DND-41 (cell line): ENCODE data around the gene RIT2.

Source experiments
- EZH2 ChIP-seq: IDR thresholded peaks from 3 replicates; pipeline ENCODE4 v1.6.1; 2012; ENCODE audit warnings: borderline replicate concordance, low read depth, mild to moderate bottlenecking, moderate library complexity, low read length, inconsistent platforms; ENCODE audit not compliant: severe bottlenecking
- TF ChIP-seq, protein P1 (sequence below): IDR thresholded peaks from 2 replicates; pipeline ENCODE4 v1.5.1; 2012; ENCODE audit warnings: borderline replicate concordance, low read length, moderate library complexity, mild to moderate bottlenecking; ENCODE audit not compliant: poor library complexity, severe bottlenecking; ENCODE audit errors: extremely low read depth

GRCh38 chr18:42922363-42922762 is 193.1 kb downstream of the RIT2 start:
- TF ChIP-seq, protein P1, sequence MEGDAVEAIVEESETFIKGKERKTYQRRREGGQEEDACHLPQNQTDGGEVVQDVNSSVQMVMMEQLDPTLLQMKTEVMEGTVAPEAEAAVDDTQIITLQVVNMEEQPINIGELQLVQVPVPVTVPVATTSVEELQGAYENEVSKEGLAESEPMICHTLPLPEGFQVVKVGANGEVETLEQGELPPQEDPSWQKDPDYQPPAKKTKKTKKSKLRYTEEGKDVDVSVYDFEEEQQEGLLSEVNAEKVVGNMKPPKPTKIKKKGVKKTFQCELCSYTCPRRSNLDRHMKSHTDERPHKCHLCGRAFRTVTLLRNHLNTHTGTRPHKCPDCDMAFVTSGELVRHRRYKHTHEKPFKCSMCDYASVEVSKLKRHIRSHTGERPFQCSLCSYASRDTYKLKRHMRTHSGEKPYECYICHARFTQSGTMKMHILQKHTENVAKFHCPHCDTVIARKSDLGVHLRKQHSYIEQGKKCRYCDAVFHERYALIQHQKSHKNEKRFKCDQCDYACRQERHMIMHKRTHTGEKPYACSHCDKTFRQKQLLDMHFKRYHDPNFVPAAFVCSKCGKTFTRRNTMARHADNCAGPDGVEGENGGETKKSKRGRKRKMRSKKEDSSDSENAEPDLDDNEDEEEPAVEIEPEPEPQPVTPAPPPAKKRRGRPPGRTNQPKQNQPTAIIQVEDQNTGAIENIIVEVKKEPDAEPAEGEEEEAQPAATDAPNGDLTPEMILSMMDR: no peak
- no peak for TF ChIP-seq EZH2
